Liver (tissue), 9 donors: ENCODE data around the gene ELP4. TPM values are rescaled to one million over a fixed set of nuclear protein-coding genes. Genes with fewer than 3 reads are reported as not detected.

Experiments used
- DNase-seq: peaks from one replicate; pipeline ENCODE4 v3.0.0-alpha.2; 2017; ENCODE audit warnings: low spot score
- H3K27ac ChIP-seq, 2 donors: one replicate each; pipeline ENCODE4 v1.7.0; 2013; ENCODE audit warnings: inconsistent platforms in 2 of 2, low read length in 2 of 2, control low read depth in 1 of 2, low read depth in 1 of 2, mild to moderate bottlenecking in 1 of 2
- H3K27me3 ChIP-seq, 4 donors: one replicate each; pipeline versions ENCODE4 v1.6.1 to v1.7.0; 2013; ENCODE audit warnings: low read length in 3 of 4, inconsistent platforms in 1 of 4, mild to moderate bottlenecking in 1 of 4, moderate library complexity in 1 of 4; ENCODE audit not compliant: control insufficient read depth in 4 of 4, insufficient read depth in 4 of 4
- H3K36me3 ChIP-seq, 4 donors: one replicate each; pipeline versions ENCODE4 v1.6.1 to v1.7.0; 2013; ENCODE audit warnings: low read length in 3 of 4, mild to moderate bottlenecking in 3 of 4, low read depth in 1 of 4, moderate library complexity in 1 of 4; ENCODE audit not compliant: control insufficient read depth in 4 of 4, insufficient read depth in 3 of 4
- H3K4me1 ChIP-seq, 4 donors: one replicate each; pipeline versions ENCODE4 v1.6.1 to v1.7.0; 2013; ENCODE audit warnings: low read length in 3 of 4, mild to moderate bottlenecking in 3 of 4, moderate library complexity in 1 of 4; ENCODE audit not compliant: control insufficient read depth in 4 of 4, insufficient read depth in 4 of 4
- H3K4me3 ChIP-seq, 3 donors: one replicate each; pipeline versions ENCODE4 v1.6.1 to v1.7.0; 2013; ENCODE audit warnings: low read length in 3 of 3, control low read depth in 1 of 3, low read depth in 1 of 3, mild to moderate bottlenecking in 1 of 3
- H3K9ac ChIP-seq, 2 donors: one replicate each; pipeline ENCODE4 v1.7.0; 2013; ENCODE audit warnings: low read length in 2 of 2, mild to moderate bottlenecking in 2 of 2, moderate library complexity in 2 of 2, control low read depth in 1 of 2, low read depth in 1 of 2
- H3K9me3 ChIP-seq, 4 donors: one replicate each; pipeline versions ENCODE4 v1.6.1 to v1.7.0; 2013; ENCODE audit warnings: low read length in 3 of 4; ENCODE audit not compliant: control insufficient read depth in 4 of 4
- EGR1 ChIP-seq, 2 donors: IDR thresholded peaks; 2 replicates each; pipeline ENCODE4 v1.6.1; 2016 to 2018; ENCODE audit warnings: antibody characterized with exemption in 2 of 2, low read depth in 2 of 2
- FOXA1 ChIP-seq: IDR thresholded peaks from 2 replicates; pipeline ENCODE4 v1.6.1; 2016; ENCODE audit warnings: antibody characterized with exemption
- FOXA2 ChIP-seq: IDR thresholded peaks from 2 replicates; pipeline ENCODE4 v1.6.1; 2016; ENCODE audit warnings: antibody characterized with exemption
- GABPA ChIP-seq, 2 donors: IDR thresholded peaks in 1 of 2; conservative IDR thresholded peaks in 1 of 2; 2 replicates each; pipeline ENCODE4 v1.6.1; 2016; ENCODE audit warnings: antibody characterized with exemption in 2 of 2, mild to moderate bottlenecking in 1 of 2, moderate library complexity in 1 of 2
- HNF4A ChIP-seq, 2 donors: conservative IDR thresholded peaks; 2 replicates each; pipeline ENCODE4 v1.6.1; 2016; ENCODE audit warnings: antibody characterized with exemption in 2 of 2, mild to moderate bottlenecking in 2 of 2
- HNF4G ChIP-seq: IDR thresholded peaks from 2 replicates; pipeline ENCODE4 v1.6.1; 2016; ENCODE audit warnings: antibody characterized with exemption
- NR2F2 ChIP-seq: IDR thresholded peaks from 2 replicates; pipeline ENCODE4 v1.6.1; 2016; ENCODE audit warnings: antibody characterized with exemption
- RAD21 ChIP-seq, 2 donors: IDR thresholded peaks; 2 replicates each; pipeline ENCODE4 v1.6.1; 2016; ENCODE audit warnings: antibody characterized with exemption in 2 of 2, mild to moderate bottlenecking in 2 of 2
- RXRA ChIP-seq, 2 donors: IDR thresholded peaks; 2 replicates each; pipeline ENCODE4 v1.6.1; 2017 to 2018; ENCODE audit warnings: antibody characterized with exemption in 2 of 2, mild to moderate bottlenecking in 1 of 2
- SP1 ChIP-seq: IDR thresholded peaks from 2 replicates; pipeline ENCODE4 v1.6.1; 2018; ENCODE audit warnings: antibody characterized with exemption, mild to moderate bottlenecking
- TAF1 ChIP-seq: conservative IDR thresholded peaks from 2 replicates; pipeline ENCODE4 v1.6.1; 2016; ENCODE audit warnings: antibody characterized with exemption, mild to moderate bottlenecking
- YY1 ChIP-seq: IDR thresholded peaks from 2 replicates; pipeline ENCODE4 v1.6.1; 2016; ENCODE audit warnings: antibody characterized with exemption, mild to moderate bottlenecking
- WGBS: extraction: QIAGEN DNeasy Blood & Tissue Kit; methylation state at CpG from one replicate; pipeline ENCODE4 v1.1.7; 2013; 5-methylcytosine and 5-hydroxymethylcytosine counted together
- polyA plus RNA-seq, 2 donors: library from polyadenylated mRNA; stranded (reverse) in 1 of 2; unstranded in 1 of 2; fragments of 200-250 nt in 1 of 2; fragments of >200 nt in 1 of 2; fragmentation: Nextera tagmentation in 1 of 2; extraction: Ambion mirVana in 1 of 2; gene quantifications; one replicate each; pipeline versions ENCODE4 v1.2.1 to v1.2.3, GENCODE V29; 2013 to 2015
- total RNA-seq, 2 donors: library from RNA; depleted of rRNA; stranded (reverse); fragments of >200 nt; gene quantifications; one replicate each; pipeline ENCODE4 v1.2.3, GENCODE V29; 2014
- TF ChIP-seq, protein P1 (sequence below): IDR thresholded peaks from 2 replicates; pipeline ENCODE4 v1.6.1; 2016; ENCODE audit warnings: antibody characterized with exemption
- TF ChIP-seq, protein P2 (sequence below): IDR thresholded peaks from 2 replicates; pipeline ENCODE4 v1.6.1; 2016; ENCODE audit warnings: antibody characterized with exemption
- TF ChIP-seq, protein P3 (sequence below): IDR thresholded peaks from 2 replicates; pipeline ENCODE4 v1.6.1; 2016; ENCODE audit warnings: antibody characterized with exemption, mild to moderate bottlenecking
- TF ChIP-seq, protein P4 (sequence below): IDR thresholded peaks from 2 replicates; pipeline ENCODE4 v1.6.1; 2016; ENCODE audit warnings: antibody characterized with exemption
- donor health status: healthy.
- donor health status: healthy.
- donor health status: healthy.
- donor health status: healthy.
- donor health status: healthy.

ELP4 gene
- total and polyA plus RNA-seq, 4 donors, result 6.0 to 18.8 (median 12.5) TPM

DNA sequence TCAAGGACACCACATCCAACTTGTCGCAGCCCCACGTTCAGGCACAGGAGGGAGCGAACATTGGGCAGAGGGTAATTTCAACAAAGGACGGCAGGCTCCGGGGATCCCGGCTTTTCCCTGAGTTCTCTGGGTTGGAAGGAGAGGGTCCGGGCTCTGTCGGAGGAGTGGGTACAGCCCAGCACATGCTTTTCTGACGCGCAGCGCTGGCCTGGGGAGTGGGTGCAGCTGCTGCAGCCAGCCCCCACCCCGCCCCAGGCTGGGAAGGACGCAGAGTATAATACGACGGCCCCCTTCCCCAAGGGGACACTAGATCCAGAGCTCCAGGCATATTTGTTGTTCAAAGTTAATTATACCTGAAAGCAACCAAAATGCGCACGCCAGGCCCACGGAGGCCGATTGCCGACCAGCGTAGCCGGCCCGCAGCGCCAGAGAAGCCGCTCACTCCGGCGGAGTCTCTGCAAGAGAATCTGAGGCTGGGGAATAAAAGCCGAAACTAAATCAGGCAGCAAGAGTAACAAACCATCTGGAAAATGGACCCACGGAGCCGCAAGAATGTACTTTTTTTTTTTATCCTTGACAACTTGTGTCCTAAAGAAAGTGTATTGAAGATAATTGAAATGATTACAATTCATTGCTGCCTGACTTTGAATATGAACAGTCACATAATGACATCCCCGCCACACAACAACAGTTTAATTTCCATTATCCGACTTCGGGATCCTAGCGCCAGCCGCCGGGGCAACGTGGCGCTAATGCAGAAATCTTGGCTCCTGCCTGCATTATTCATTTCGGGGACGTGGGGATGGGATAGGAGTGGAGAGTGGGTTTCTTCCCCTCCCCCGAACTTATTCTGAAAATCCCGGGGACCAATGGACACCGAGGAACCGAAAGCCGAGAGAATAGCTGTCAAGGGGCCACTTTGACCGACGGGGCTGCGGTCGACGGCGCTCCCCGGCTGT, 315.6 kb downstream of the ELP4 start:
- WGBS, result 11% methylated on average over 52 of the region's 52 CpGs
- H3K9me3 ChIP-seq, result peaks cover 0 to 5% (median 0%) of the 10 kb centered on the region in 4 donors
- peaks cover 0 to 46% (median 27%) of the 10 kb centered on the region in 4 donors for H3K27me3 ChIP-seq
- DNase-seq, result no peak
- no peaks in the 10 kb centered on the region for H3K36me3 ChIP-seq
- H3K4me1 ChIP-seq, result peaks cover 3 to 14% (median 9%) of the 10 kb centered on the region in 4 donors
- no peak overlapping the region for H3K9ac ChIP-seq
- no peak overlapping the region for H3K27ac ChIP-seq
- H3K4me3 ChIP-seq, result no peak overlapping the region
- TF ChIP-seq SP1, result no peak
- TF ChIP-seq HNF4A (conservative IDR thresholded peaks at IDR 0.05), result no peak
- no peak for TF ChIP-seq YY1
- no peak for TF ChIP-seq FOXA1
- TF ChIP-seq, protein P1, sequence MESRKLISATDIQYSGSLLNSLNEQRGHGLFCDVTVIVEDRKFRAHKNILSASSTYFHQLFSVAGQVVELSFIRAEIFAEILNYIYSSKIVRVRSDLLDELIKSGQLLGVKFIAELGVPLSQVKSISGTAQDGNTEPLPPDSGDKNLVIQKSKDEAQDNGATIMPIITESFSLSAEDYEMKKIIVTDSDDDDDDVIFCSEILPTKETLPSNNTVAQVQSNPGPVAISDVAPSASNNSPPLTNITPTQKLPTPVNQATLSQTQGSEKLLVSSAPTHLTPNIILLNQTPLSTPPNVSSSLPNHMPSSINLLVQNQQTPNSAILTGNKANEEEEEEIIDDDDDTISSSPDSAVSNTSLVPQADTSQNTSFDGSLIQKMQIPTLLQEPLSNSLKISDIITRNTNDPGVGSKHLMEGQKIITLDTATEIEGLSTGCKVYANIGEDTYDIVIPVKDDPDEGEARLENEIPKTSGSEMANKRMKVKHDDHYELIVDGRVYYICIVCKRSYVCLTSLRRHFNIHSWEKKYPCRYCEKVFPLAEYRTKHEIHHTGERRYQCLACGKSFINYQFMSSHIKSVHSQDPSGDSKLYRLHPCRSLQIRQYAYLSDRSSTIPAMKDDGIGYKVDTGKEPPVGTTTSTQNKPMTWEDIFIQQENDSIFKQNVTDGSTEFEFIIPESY, result no peak
- TF ChIP-seq, protein P2, sequence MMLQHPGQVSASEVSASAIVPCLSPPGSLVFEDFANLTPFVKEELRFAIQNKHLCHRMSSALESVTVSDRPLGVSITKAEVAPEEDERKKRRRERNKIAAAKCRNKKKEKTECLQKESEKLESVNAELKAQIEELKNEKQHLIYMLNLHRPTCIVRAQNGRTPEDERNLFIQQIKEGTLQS, result no peak
- TF ChIP-seq, protein P3, sequence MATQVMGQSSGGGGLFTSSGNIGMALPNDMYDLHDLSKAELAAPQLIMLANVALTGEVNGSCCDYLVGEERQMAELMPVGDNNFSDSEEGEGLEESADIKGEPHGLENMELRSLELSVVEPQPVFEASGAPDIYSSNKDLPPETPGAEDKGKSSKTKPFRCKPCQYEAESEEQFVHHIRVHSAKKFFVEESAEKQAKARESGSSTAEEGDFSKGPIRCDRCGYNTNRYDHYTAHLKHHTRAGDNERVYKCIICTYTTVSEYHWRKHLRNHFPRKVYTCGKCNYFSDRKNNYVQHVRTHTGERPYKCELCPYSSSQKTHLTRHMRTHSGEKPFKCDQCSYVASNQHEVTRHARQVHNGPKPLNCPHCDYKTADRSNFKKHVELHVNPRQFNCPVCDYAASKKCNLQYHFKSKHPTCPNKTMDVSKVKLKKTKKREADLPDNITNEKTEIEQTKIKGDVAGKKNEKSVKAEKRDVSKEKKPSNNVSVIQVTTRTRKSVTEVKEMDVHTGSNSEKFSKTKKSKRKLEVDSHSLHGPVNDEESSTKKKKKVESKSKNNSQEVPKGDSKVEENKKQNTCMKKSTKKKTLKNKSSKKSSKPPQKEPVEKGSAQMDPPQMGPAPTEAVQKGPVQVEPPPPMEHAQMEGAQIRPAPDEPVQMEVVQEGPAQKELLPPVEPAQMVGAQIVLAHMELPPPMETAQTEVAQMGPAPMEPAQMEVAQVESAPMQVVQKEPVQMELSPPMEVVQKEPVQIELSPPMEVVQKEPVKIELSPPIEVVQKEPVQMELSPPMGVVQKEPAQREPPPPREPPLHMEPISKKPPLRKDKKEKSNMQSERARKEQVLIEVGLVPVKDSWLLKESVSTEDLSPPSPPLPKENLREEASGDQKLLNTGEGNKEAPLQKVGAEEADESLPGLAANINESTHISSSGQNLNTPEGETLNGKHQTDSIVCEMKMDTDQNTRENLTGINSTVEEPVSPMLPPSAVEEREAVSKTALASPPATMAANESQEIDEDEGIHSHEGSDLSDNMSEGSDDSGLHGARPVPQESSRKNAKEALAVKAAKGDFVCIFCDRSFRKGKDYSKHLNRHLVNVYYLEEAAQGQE, result no peak
- TF ChIP-seq FOXA2, result no peak
- no peak for TF ChIP-seq NR2F2
- no peak for TF ChIP-seq TAF1

DNA sequence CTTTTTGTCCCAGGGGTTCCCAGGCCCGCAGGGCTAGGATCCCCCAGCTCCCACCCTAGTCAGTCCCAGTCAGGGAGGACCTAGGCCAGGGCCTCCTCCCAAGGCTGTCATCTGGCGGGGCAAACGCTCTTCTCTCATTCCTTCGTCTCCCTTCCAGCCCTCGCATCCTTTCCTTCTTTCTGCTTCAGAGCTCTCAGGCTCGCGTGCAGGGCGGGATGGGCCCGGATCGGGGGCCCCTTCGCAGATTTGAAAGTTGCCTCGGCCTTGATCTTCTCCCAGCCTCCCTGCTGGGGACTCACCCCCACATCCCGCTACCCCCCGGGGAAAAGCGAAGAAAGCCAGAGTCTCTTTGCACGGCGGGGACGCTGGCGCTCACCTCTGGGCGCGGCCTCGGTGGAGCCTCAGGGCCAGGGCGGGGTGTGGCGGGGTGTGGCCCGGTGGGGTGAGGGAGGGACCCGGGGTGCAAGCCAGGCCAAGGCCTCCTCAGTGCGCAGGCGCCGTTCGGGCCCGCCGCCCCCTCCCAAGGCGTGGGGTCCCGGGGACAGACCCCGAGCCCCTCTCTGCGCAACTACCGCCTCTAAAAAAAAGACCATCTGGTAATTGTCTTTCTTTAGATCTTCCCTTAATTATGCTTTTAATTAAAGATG, 316.4 kb downstream of the ELP4 start:
- Histone ChIP-seq H3K9me3 (peaks cover 0 to 5% (median 0%) of the 10 kb centered on the region in 4 donors), H3K36me3 (no peaks in the 10 kb centered on the region), H3K27ac (no peak overlapping the region), H3K9ac (no peak overlapping the region), H3K27me3 (peaks cover 0 to 44% (median 26%) of the 10 kb centered on the region in 4 donors), H3K4me1 (peaks cover 3 to 13% (median 8%) of the 10 kb centered on the region in 4 donors), H3K4me3 (no peak overlapping the region)
- no peak for DNase-seq
- WGBS, result 8% methylated on average over 37 of the region's 37 CpGs
- TF ChIP-seq HNF4G (no peak), GABPA (IDR thresholded peaks at IDR 0.05 in 1 of 2, conservative IDR thresholded peaks at IDR 0.05 in 1 of 2) (no peak), NR2F2 (no peak), TAF1 (no peak), EGR1 (IDR thresholded peaks at IDR 0.05; ENCODE audit: low read depth in 2 of 2) (no peak), SP1 (no peak), RAD21 (IDR thresholded peaks at IDR 0.05) (no peak), YY1 (no peak), RXRA (IDR thresholded peaks at IDR 0.05) (no peak), HNF4A (conservative IDR thresholded peaks at IDR 0.05) (no peak), FOXA1 (no peak)
- TF ChIP-seq, protein P1, result no peak
- TF ChIP-seq, protein P4, sequence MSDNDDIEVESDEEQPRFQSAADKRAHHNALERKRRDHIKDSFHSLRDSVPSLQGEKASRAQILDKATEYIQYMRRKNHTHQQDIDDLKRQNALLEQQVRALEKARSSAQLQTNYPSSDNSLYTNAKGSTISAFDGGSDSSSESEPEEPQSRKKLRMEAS, result no peak
- TF ChIP-seq, protein P3, result no peak
